ENCODE results near the gene CACNG7. TPM values are rescaled to one million over a fixed set of nuclear protein-coding genes. Genes with fewer than 3 reads are reported as not detected.

Gene CACNG7
- total RNA-seq, 6 experiments from 2014 or later: not detected

DNA sequence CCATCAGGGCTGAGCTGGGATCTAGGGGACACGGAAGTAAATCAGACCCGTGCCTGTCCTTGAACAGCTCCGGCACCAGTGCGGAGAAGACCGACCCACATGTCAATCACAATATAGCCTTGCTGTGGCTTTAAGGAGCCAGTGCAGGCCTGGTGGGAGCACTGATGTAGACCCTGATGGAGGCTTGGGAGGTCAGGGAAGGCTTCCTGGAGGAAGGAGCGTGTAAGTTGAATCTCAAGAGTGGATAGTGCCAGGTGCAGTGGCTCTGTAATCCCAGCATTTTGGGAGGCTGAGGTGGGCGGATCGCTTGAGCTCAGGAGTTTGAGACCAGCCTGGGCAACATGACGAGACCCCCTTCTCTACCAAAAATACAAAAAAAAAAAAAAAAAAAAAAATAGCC lies 42.9 kb downstream of the CACNG7 start:
- Histone ChIP-seq H3K4me3 (no peak overlapping the region), H3K9me3 (no peaks in the 10 kb centered on the region), H3K4me1 (no peaks in the 10 kb centered on the region), H3K27ac (no peak overlapping the region), H3K36me3 (no peaks in the 10 kb centered on the region), H3K27me3 (no peaks in the 10 kb centered on the region)
- DNase-seq: no peak
- no peak for ATAC-seq
- WGBS (ENCODE audit: insufficient coverage, low coverage, low lambda C conversion rate, missing lambda C conversion rate): 74% methylated on average over 6 of the region's 9 CpGs
- TF ChIP-seq, protein P1, sequence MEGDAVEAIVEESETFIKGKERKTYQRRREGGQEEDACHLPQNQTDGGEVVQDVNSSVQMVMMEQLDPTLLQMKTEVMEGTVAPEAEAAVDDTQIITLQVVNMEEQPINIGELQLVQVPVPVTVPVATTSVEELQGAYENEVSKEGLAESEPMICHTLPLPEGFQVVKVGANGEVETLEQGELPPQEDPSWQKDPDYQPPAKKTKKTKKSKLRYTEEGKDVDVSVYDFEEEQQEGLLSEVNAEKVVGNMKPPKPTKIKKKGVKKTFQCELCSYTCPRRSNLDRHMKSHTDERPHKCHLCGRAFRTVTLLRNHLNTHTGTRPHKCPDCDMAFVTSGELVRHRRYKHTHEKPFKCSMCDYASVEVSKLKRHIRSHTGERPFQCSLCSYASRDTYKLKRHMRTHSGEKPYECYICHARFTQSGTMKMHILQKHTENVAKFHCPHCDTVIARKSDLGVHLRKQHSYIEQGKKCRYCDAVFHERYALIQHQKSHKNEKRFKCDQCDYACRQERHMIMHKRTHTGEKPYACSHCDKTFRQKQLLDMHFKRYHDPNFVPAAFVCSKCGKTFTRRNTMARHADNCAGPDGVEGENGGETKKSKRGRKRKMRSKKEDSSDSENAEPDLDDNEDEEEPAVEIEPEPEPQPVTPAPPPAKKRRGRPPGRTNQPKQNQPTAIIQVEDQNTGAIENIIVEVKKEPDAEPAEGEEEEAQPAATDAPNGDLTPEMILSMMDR (IDR thresholded peaks at IDR 0.05): no peak
- TF ChIP-seq POLR2A (IDR thresholded peaks at IDR 0.05): no peak
- intact Hi-C loops (cut with DNase I): no loop called here

GRCh38 chr19:53953383-53953782 lies 44.3 kb downstream of the CACNG7 start:
- 66% methylated on average over 7 of the region's 8 CpGs for WGBS (ENCODE audit: insufficient coverage, low coverage, low lambda C conversion rate, missing lambda C conversion rate)
- Histone ChIP-seq H3K27ac (no peak overlapping the region), H3K9me3 (no peaks in the 10 kb centered on the region), H3K27me3 (no peaks in the 10 kb centered on the region), H3K4me3 (no peak overlapping the region), H3K4me1 (no peaks in the 10 kb centered on the region), H3K36me3 (no peaks in the 10 kb centered on the region)
- no peak for DNase-seq
- TF ChIP-seq POLR2A (IDR thresholded peaks at IDR 0.05): no peak
- TF ChIP-seq, protein P1 (IDR thresholded peaks at IDR 0.05): no peak
- intact Hi-C loops (cut with DNase I): no loop called here
- ATAC-seq: no peak

GRCh38 chr19:53957448-53958167 lies 48.5 kb downstream of the CACNG7 start:
- WGBS (ENCODE audit: insufficient coverage, low coverage, low lambda C conversion rate, missing lambda C conversion rate): under 1% methylated on average over 13 of the region's 15 CpGs
- no peaks in the 10 kb centered on the region for H3K9me3 ChIP-seq
- H3K27ac ChIP-seq: no peak overlapping the region
- no peaks in the 10 kb centered on the region for H3K36me3 ChIP-seq
- TF ChIP-seq, protein P1 (IDR thresholded peaks at IDR 0.05): no peak
- TF ChIP-seq POLR2A (IDR thresholded peaks at IDR 0.05): no peak
- DNase-seq (no peak), ATAC-seq (no peak)
- no peak overlapping the region for H3K4me3 ChIP-seq
- no peaks in the 10 kb centered on the region for H3K4me1 ChIP-seq
- peaks cover 0 to 4% of the 10 kb centered on the region in 2 donors for H3K27me3 ChIP-seq
- intact Hi-C loops (cut with DNase I): no loop called here

- no peak overlapping the region for H3K27ac ChIP-seq
- peaks cover 0 to 4% of the 10 kb centered on the region in 2 donors for H3K27me3 ChIP-seq
- WGBS (ENCODE audit: insufficient coverage, low coverage, low lambda C conversion rate, missing lambda C conversion rate): 10% methylated on average over 8 of the region's 14 CpGs
- H3K36me3 ChIP-seq: no peaks in the 10 kb centered on the region
- ATAC-seq (no peak), DNase-seq (no peak)
- TF ChIP-seq, protein P1 (IDR thresholded peaks at IDR 0.05): no peak
- no peak for TF ChIP-seq POLR2A (IDR thresholded peaks at IDR 0.05)
- intact Hi-C loops (cut with DNase I): no loop called here
- H3K9me3 ChIP-seq: no peaks in the 10 kb centered on the region
- H3K4me1 ChIP-seq: no peaks in the 10 kb centered on the region
- H3K4me3 ChIP-seq: no peak overlapping the region
Measured at GRCh38 chr19:53958168-53958571, 49.1 kb downstream of the CACNG7 start.

Measured in right lobe of liver (tissue), 6 donors.